ENCODE results near the gene STK38.
"Not testable (repeated sequence)": the region's sequence is repeated elsewhere in the genome, so short reads cannot be mapped to it uniquely, and the experiment has no call there.

STK38 gene

GRCh38 chr6:36479256-36479655, 68.0 kb downstream of the STK38 start:
- no peak for DNase-seq

DNA sequence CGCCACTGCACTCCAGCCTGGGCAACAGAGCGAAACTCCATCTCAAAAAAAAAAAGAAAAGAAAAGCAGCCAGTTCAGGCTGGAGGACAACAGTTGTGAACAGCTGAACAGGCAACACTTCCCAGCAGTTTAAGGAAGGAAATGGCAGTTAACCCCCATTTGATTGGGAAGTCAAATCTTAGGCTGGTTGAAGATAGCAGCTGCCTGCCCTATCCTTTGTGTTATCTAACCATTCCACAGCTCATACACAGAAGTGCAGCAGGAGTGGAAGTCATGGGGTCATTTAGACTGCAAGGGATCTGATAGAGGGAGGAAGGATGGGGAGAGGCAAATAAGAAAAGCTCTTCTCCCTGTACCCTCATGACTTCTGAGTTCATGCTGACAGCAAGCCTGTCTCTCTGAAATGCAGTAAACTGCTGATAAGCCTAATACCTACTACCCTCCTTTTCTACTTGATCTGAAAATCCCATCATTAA, 69.2 kb downstream of the STK38 start:
- DNase-seq = no peak

DNA sequence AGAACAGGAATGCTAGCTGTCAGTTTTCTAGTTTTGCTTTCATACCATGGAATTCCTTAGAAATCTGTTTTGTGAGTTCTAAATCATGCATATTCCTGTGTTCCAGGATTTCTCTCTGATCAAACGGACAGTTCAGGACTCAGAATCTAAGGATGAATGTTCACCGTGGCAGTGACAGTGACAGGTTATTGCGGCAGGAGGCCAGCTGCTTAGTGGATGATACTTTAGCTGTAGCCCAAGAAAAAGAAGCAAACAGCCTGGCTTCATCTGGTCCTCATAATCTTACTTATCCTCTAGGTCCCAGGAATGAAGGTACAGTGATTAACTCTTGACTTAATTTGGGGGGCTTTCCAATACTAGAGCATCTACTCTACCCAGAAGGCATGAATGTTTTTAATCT, 77.3 kb downstream of the STK38 start:
- no peak for DNase-seq

DNA sequence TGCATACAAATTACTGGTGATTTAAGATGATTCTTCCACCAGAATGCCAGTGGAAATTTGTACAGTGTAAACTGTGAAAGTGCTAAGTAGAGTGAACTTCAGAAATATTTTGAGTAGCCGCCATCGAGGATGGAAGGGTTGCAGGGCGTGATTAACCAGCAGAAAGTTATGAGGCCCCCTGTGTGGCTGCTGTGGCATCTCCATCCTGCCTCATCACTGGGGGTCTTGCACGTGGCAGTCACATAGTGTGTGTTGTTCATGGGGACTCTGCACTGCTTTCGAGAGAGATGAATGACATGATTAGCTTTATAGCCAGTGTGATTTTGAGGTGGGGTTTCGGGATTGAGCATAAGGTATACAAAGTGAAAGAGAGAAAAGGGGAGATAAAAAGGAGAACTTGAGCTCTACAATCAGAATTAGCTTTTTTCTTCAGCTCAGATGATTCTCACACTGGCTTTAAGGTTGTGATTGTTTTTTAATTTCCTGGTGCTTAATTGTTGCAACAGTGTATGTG, 78.1 kb downstream of the STK38 start:
- DNase-seq = no peak

DNA sequence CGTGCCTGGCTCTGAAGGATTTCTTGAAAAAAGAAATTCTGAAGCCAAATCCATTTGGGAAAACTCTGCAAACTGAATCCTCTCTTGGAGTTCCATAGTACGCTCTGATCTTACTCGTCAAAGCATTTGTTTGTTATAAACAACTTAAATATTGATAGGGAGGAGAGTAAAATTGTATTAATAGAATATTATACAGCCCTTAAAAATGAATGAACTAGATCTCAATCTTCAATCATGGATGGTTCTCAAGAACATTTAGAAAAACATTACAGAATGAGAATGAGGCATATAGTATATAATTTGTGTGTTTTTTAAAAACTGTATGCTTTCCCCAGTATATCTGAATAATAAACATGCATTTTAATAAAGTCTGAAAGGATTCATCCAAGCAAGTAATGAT, 79.7 kb downstream of the STK38 start:
- no peak for DNase-seq

DNA sequence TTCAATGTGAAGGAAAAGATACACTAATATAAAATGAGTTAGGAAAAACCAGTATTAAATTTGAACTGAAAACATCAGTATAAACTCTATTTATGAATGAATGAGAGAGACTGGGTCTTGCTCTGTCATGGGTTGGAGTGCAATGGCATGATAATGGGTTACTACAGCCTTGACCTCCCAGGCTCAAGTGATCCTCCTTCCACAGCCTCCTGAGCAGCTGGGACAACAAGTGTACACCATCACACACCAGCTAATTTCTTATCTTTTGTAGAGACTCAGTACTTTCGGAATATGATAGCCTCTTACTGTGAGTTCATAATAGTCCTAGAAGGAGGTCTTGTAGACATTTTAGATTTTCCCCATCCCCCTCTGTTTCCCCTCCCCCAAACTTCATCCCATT, 83.0 kb downstream of the STK38 start:
- no peak for DNase-seq

- no peak for DNase-seq
Observed at GRCh38 chr6:36463676-36464075, 83.6 kb downstream of the STK38 start.

GRCh38 chr6:36461646-36462045, 85.6 kb downstream of the STK38 start:
- no peak for DNase-seq

DNA sequence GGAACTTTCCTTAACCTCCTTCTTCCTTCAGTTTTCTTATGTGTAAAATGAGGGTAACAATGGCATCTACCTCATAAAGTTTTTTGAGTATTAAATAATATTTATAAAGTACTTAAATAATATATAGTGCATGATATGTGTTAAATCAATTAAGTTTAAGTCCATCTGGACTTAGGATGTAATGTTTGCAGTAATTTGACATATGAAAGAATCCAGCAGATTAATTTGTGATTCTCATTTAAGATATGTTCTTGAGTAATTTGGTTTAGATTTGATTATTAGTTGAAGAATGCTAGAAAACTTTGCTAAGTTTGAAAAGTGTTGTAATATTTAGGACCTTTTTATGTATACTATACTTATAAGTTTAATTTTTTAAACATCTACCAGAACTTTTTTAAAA, 86.4 kb downstream of the STK38 start:
- no peak for DNase-seq

GRCh38 chr6:36459501-36459900, 87.8 kb downstream of the STK38 start:
- no peak for DNase-seq

GRCh38 chr6:36455486-36456027, 91.7 kb downstream of the STK38 start:
- DNase-seq = no peak

DNA sequence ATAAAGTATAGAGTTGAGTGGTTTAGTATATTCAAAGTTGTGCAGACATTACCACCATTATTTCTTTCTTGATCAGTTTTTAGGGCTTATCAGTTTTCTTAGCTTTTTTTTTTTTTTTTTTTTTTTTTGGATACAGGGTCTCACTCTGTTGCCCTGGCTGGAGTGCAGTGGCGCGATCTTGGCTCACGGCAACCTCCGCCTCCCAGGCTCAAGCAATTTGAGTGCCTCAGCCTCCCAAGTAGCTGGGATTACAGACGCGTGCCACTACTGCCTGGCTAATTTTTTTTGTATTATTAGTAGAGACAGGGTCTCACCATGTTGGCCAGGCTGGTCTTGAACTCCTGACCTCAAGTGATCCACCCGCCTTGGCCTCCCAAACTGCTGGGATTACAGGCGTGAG, 94.4 kb downstream of the STK38 start:
- DNase-seq = not testable (repeated sequence)

GRCh38 chr6:36449173-36449572, 98.1 kb downstream of the STK38 start:
- not testable (repeated sequence) for DNase-seq

DNA sequence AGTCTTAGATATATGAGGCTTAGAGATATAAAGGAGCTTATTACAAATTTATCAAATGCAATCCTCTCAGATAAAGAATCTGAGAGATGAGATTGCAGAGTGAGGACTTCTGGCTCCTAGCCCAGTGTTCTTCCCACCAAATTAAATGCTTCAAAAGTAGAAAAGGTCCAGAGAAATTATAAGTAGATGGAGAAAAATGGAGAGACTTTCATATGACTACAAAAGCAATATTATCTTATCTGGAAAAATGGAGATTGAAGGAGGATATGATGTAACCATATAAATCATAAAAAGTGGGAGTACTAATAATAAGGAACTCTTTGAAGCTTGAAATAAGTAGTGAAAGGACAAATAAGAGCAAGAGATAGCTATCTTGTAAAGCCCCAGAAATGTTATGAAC, 101.7 kb downstream of the STK38 start:
- DNase-seq = no peak

GRCh38 chr6:36444470-36444869, 102.8 kb downstream of the STK38 start:
- DNase-seq = no peak
